GM13976 (cell line): ENCODE measurements around the gene STK40.

ENCODE experiments used
- DNase-seq: peaks from one replicate; pipeline ENCODE4 v3.0.0; 2012; ENCODE audit warnings: low spot score
- CTCF ChIP-seq: IDR thresholded peaks from 2 replicates; pipeline ENCODE4 v1.5.1; 2012; ENCODE audit warnings: borderline replicate concordance, mild to moderate bottlenecking; ENCODE audit not compliant: insufficient read depth; ENCODE audit errors: extremely low read depth, missing control alignments, control extremely low read depth
- in situ Hi-C: fragments of 300-500 bp; cut with MboI; formaldehyde crosslinking; loops from one replicate; pipeline ENCODE4 v1.12.0; 2022; ENCODE audit warnings: low sequenced_read_pairs, mixed read lengths, inconsistent platforms; ENCODE audit not compliant: unreplicated experiment

The STK40 gene

GRCh38 chr1:36385410-36386264 lies at the start of gene STK40:
Gene STK40, minus strand, starts transcription at chr1:36385924. Its CDS starts 24,592 bp downstream, at chr1:36361332.
- in situ Hi-C loops, result no loop called here
- peak; percentile 97 for DNase-seq
- TF ChIP-seq CTCF, result no peak

- DNase-seq, result no peak
- in situ Hi-C loops, result no loop called here
- TF ChIP-seq CTCF, result no peak
Measured at GRCh38 chr1:36433102-36433501, 47.4 kb upstream of the STK40 start.

GRCh38 chr1:36432616-36433015 lies 46.9 kb upstream of the STK40 start:
- DNase-seq, result no peak
- in situ Hi-C loops, result no loop called here
- no peak for TF ChIP-seq CTCF

- DNase-seq, result no peak
- no peak for TF ChIP-seq CTCF
- in situ Hi-C loops, result no loop called here
Measured at GRCh38 chr1:36425791-36426190, 40.1 kb upstream of the STK40 start.

GRCh38 chr1:36421649-36422048 lies 35.9 kb upstream of the STK40 start:
- DNase-seq, result no peak
- in situ Hi-C loops, result no loop called here
- no peak for TF ChIP-seq CTCF

GRCh38 chr1:36420836-36421317 lies 35.2 kb upstream of the STK40 start:
- DNase-seq, result peak; percentile 84
- peak; percentile 90 for TF ChIP-seq CTCF
- in situ Hi-C loops, result no loop called here

- DNase-seq, result no peak
- no peak for TF ChIP-seq CTCF
- in situ Hi-C loops, result no loop called here
Measured at GRCh38 chr1:36420409-36420808, 34.7 kb upstream of the STK40 start.
